ENCODE results near the gene SP5. TPM values are rescaled to one million over a fixed set of nuclear protein-coding genes. Genes with fewer than 3 reads are reported as not detected.
"Not testable (repeated sequence)": the region's sequence is repeated elsewhere in the genome, so short reads cannot be mapped to it uniquely, and the experiment has no call there.

Gene SP5
- total RNA-seq, 2 experiments from 2014 or later: not detected

DNA sequence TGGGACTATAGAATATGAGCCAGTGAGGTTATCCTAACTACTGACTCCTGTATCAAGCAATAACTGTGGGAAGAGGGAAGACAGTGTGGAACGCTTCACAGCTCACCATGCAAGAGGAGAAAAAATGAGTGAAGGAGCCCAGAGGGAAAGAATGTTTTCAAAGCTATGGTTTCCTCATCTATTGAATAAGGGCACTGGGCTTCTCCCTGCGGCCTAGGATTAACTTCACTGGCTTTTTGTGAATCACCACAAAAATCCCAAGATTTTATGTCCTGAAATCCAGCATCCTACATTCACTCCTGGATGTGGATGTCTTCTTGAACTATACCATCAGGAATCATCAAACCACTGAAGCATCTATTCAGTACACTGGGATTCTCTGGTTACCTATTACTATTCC lies 44.5 kb upstream of the SP5 start:
- intact Hi-C loops (cut with DNase I, micrococcal nuclease): no loop called here
- ChIA-PET POLR2A (no interaction called here), CTCF (no interaction called here)
- DNase-seq: no peak
- H3K36me3 Mint-ChIP-seq (ENCODE audit: low read depth): no peaks in the 10 kb centered on the region
- H3K4me1 Mint-ChIP-seq (ENCODE audit: low read depth): no peaks in the 10 kb centered on the region
- Histone ChIP-seq H3K4me1 (ENCODE audit: insufficient read depth, low read length) (no peaks in the 10 kb centered on the region), H3K9me3 (ENCODE audit: control insufficient read depth in 1 of 2, insufficient read depth in 1 of 2, low read length in 2 of 2) (no peaks in the 10 kb centered on the region), H3K27ac (ENCODE audit: low read depth in 1 of 2, low read length in 2 of 2) (no peak overlapping the region), H3K4me3 (ENCODE audit: low read length) (no peak overlapping the region), H3K27me3 (ENCODE audit: control insufficient read depth in 1 of 2, insufficient read depth in 2 of 2, low read length in 2 of 2) (no peaks in the 10 kb centered on the region), H3K36me3 (ENCODE audit: insufficient read depth, low read length) (no peaks in the 10 kb centered on the region)
- peaks cover 18% of the 10 kb centered on the region for H3K27me3 Mint-ChIP-seq
- H3K4me3 Mint-ChIP-seq: no peak overlapping the region
- no peak for ATAC-seq (ENCODE audit: poor library complexity)
- TF ChIP-seq, protein P1, sequence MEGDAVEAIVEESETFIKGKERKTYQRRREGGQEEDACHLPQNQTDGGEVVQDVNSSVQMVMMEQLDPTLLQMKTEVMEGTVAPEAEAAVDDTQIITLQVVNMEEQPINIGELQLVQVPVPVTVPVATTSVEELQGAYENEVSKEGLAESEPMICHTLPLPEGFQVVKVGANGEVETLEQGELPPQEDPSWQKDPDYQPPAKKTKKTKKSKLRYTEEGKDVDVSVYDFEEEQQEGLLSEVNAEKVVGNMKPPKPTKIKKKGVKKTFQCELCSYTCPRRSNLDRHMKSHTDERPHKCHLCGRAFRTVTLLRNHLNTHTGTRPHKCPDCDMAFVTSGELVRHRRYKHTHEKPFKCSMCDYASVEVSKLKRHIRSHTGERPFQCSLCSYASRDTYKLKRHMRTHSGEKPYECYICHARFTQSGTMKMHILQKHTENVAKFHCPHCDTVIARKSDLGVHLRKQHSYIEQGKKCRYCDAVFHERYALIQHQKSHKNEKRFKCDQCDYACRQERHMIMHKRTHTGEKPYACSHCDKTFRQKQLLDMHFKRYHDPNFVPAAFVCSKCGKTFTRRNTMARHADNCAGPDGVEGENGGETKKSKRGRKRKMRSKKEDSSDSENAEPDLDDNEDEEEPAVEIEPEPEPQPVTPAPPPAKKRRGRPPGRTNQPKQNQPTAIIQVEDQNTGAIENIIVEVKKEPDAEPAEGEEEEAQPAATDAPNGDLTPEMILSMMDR (IDR thresholded peaks at IDR 0.05): no peak
- H3K27ac Mint-ChIP-seq: no peak overlapping the region
- no peaks in the 10 kb centered on the region for H3K9me3 Mint-ChIP-seq

GRCh38 chr2:170671079-170671478 lies 44.1 kb upstream of the SP5 start:
- DNase-seq (no peak), ATAC-seq (ENCODE audit: poor library complexity) (no peak)
- no peaks in the 10 kb centered on the region for H3K4me1 Mint-ChIP-seq (ENCODE audit: low read depth)
- ChIA-PET POLR2A (no interaction called here), CTCF (no interaction called here)
- H3K4me1 ChIP-seq (ENCODE audit: insufficient read depth, low read length): no peaks in the 10 kb centered on the region
- no peaks in the 10 kb centered on the region for H3K27me3 ChIP-seq (ENCODE audit: control insufficient read depth in 1 of 2, insufficient read depth in 2 of 2, low read length in 2 of 2)
- TF ChIP-seq, protein P1 (IDR thresholded peaks at IDR 0.05): no peak
- H3K9me3 Mint-ChIP-seq: no peaks in the 10 kb centered on the region
- H3K27ac Mint-ChIP-seq: no peak overlapping the region
- peaks cover 15% of the 10 kb centered on the region for H3K27me3 Mint-ChIP-seq
- intact Hi-C loops (cut with DNase I, micrococcal nuclease): no loop called here
- no peaks in the 10 kb centered on the region for H3K36me3 Mint-ChIP-seq (ENCODE audit: low read depth)
- no peaks in the 10 kb centered on the region for H3K36me3 ChIP-seq (ENCODE audit: insufficient read depth, low read length)
- no peak overlapping the region for H3K4me3 ChIP-seq (ENCODE audit: low read length)
- H3K27ac ChIP-seq (ENCODE audit: low read depth in 1 of 2, low read length in 2 of 2): no peak overlapping the region
- H3K4me3 Mint-ChIP-seq: no peak overlapping the region
- no peaks in the 10 kb centered on the region for H3K9me3 ChIP-seq (ENCODE audit: control insufficient read depth in 1 of 2, insufficient read depth in 1 of 2, low read length in 2 of 2)

DNA sequence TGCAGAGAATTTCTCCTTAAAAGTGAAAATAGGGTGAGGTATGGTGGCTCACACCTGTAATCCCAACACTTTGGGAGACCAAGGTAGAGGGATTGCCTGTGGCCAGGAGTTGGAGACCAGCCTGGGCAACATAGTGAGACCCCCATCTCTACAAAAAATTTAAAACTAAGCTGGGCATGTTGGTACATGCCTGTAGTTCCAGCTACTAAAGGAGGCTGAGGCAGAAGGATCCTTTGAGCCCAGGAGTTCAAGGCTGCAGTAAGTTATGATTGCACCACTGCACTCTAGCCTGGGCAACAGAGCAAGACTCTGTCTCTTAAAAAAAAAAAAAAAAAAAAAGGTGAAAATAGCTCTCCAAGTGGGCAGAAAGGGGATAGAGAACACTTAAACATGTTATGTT lies 40.9 kb upstream of the SP5 start:
- H3K4me1 Mint-ChIP-seq (ENCODE audit: low read depth); H3K9me3 ChIP-seq (ENCODE audit: control insufficient read depth in 1 of 2, insufficient read depth in 1 of 2, low read length in 2 of 2); DNase-seq; H3K9me3 Mint-ChIP-seq; H3K4me3 ChIP-seq (ENCODE audit: low read length); intact Hi-C loops (cut with DNase I, micrococcal nuclease); H3K36me3 Mint-ChIP-seq (ENCODE audit: low read depth); H3K27ac Mint-ChIP-seq; H3K4me3 Mint-ChIP-seq; H3K27me3 Mint-ChIP-seq; H3K36me3 ChIP-seq (ENCODE audit: insufficient read depth, low read length); ATAC-seq (ENCODE audit: poor library complexity); H3K27ac ChIP-seq (ENCODE audit: low read depth in 1 of 2, low read length in 2 of 2); H3K27me3 ChIP-seq (ENCODE audit: control insufficient read depth in 1 of 2, insufficient read depth in 2 of 2, low read length in 2 of 2); POLR2A ChIA-PET; H3K4me1 ChIP-seq (ENCODE audit: insufficient read depth, low read length): not testable (repeated sequence)
- CTCF ChIA-PET: interaction anchor here (0.6 kb wide), 1 partner anchor 1907 kb away, joined by 3 read pairs; no protein-coding TSS in a partner anchor

- Histone ChIP-seq H3K36me3 (ENCODE audit: insufficient read depth, low read length) (no peaks in the 10 kb centered on the region), H3K4me3 (ENCODE audit: low read length) (no peak overlapping the region), H3K27ac (ENCODE audit: low read depth in 1 of 2, low read length in 2 of 2) (no peak overlapping the region), H3K27me3 (ENCODE audit: control insufficient read depth in 1 of 2, insufficient read depth in 2 of 2, low read length in 2 of 2) (no peaks in the 10 kb centered on the region), H3K4me1 (ENCODE audit: insufficient read depth, low read length) (no peaks in the 10 kb centered on the region), H3K9me3 (ENCODE audit: control insufficient read depth in 1 of 2, insufficient read depth in 1 of 2, low read length in 2 of 2) (no peaks in the 10 kb centered on the region)
- H3K9me3 Mint-ChIP-seq: no peaks in the 10 kb centered on the region
- ChIA-PET POLR2A (no interaction called here), CTCF (no interaction called here)
- TF ChIP-seq, protein P1 (IDR thresholded peaks at IDR 0.05): no peak
- intact Hi-C loops (cut with DNase I, micrococcal nuclease): no loop called here
- H3K4me3 Mint-ChIP-seq: no peak overlapping the region
- DNase-seq: no peak
- peaks cover 9% of the 10 kb centered on the region for H3K4me1 Mint-ChIP-seq (ENCODE audit: low read depth)
- H3K27ac Mint-ChIP-seq: no peak overlapping the region
- H3K27me3 Mint-ChIP-seq: peaks cover 5% of the 10 kb centered on the region
- H3K36me3 Mint-ChIP-seq (ENCODE audit: low read depth): no peaks in the 10 kb centered on the region
- ATAC-seq (ENCODE audit: poor library complexity): no peak
Measured at GRCh38 chr2:170675701-170676100, 39.4 kb upstream of the SP5 start.
